Mammary epithelial cell (primary cell): ENCODE data around the gene NTN1.

ENCODE experiments used
- EZH2 ChIP-seq: IDR thresholded peaks from 2 replicates; pipeline ENCODE4 v1.6.1; 2012; ENCODE audit warnings: low read length, inconsistent platforms, borderline replicate concordance
- TF ChIP-seq, protein P1 (sequence below), 2 donors: IDR thresholded peaks in 1 of 2; conservative IDR thresholded peaks in 1 of 2; 2 replicates each; pipeline ENCODE4 v1.5.1; 2011 to 2012; ENCODE audit warnings: inconsistent platforms in 2 of 2, low read length in 2 of 2, mild to moderate bottlenecking in 2 of 2, control low read depth in 1 of 2, low read depth in 1 of 2; ENCODE audit not compliant: insufficient read depth in 1 of 2; ENCODE audit errors: extremely low read depth in 1 of 2

DNA sequence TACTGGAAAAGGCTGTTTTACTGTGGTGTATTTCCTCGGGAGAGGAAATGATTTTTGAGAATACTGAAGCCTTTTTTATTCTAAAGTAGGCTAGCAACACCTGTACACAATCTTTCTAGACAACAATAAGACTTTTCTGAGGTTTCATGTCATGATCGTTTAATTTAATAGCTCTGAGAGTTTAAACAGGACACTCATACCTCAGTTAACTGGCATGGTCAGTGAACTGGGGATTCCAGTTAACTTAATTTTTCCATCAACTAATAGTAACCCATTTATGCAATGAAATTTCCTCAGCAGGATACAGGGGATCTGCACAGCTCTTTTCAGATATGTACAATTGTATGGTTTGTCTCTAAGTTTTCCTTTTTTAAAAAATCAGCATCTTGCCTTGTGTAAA lies 262.6 kb downstream of the NTN1 start:
- TF ChIP-seq, protein P1, sequence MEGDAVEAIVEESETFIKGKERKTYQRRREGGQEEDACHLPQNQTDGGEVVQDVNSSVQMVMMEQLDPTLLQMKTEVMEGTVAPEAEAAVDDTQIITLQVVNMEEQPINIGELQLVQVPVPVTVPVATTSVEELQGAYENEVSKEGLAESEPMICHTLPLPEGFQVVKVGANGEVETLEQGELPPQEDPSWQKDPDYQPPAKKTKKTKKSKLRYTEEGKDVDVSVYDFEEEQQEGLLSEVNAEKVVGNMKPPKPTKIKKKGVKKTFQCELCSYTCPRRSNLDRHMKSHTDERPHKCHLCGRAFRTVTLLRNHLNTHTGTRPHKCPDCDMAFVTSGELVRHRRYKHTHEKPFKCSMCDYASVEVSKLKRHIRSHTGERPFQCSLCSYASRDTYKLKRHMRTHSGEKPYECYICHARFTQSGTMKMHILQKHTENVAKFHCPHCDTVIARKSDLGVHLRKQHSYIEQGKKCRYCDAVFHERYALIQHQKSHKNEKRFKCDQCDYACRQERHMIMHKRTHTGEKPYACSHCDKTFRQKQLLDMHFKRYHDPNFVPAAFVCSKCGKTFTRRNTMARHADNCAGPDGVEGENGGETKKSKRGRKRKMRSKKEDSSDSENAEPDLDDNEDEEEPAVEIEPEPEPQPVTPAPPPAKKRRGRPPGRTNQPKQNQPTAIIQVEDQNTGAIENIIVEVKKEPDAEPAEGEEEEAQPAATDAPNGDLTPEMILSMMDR (conservative IDR thresholded peaks at IDR 0.05 in 1 of 2, IDR thresholded peaks at IDR 0.05 in 1 of 2; ENCODE audit: extremely low read depth in 1 of 2, insufficient read depth in 1 of 2, low read depth in 1 of 2, low read length in 2 of 2), result no peak
- no peak for TF ChIP-seq EZH2
